ENCODE measurements around the gene CASQ2. TPM values are rescaled to one million over a fixed set of nuclear protein-coding genes. Genes with fewer than 3 reads are reported as not detected.

The CASQ2 gene
- total RNA-seq, 1 donor = not detected

- no peak overlapping the region for H3K4me3 ChIP-seq (ENCODE audit: low read depth, low read length)
- no peak for TF ChIP-seq CTCF (IDR thresholded peaks at IDR 0.05; ENCODE audit: insufficient read depth, low read depth, low read length)
- DNase-seq (ENCODE audit: low read depth) = no peak
These were observed 77.5 kb downstream of the CASQ2 start for GRCh38 chr1:115690972-115691371.

GRCh38 chr1:115687744-115688143, 80.8 kb downstream of the CASQ2 start:
- no peak overlapping the region for H3K4me3 ChIP-seq (ENCODE audit: low read depth, low read length)
- no peak for TF ChIP-seq CTCF (IDR thresholded peaks at IDR 0.05; ENCODE audit: insufficient read depth, low read depth, low read length)

GRCh38 chr1:115685029-115685705, 83.3 kb downstream of the CASQ2 start:
- no peak overlapping the region for H3K4me3 ChIP-seq (ENCODE audit: low read depth, low read length)
- TF ChIP-seq CTCF (IDR thresholded peaks at IDR 0.05; ENCODE audit: insufficient read depth, low read depth, low read length) = no peak
- no peak for DNase-seq (ENCODE audit: low read depth)

More at GRCh38 chr1:115687744-115688143, 80.8 kb downstream of the CASQ2 start:
- DNase-seq (ENCODE audit: low read depth) = no peak

GRCh38 chr1:115682792-115683191, 85.7 kb downstream of the CASQ2 start:
- DNase-seq (ENCODE audit: low read depth) = no peak
- H3K4me3 ChIP-seq (ENCODE audit: low read depth, low read length) = no peak overlapping the region
- no peak for TF ChIP-seq CTCF (IDR thresholded peaks at IDR 0.05; ENCODE audit: insufficient read depth, low read depth, low read length)

GRCh38 chr1:115680730-115681111, 87.8 kb downstream of the CASQ2 start:
- no peak for TF ChIP-seq CTCF (IDR thresholded peaks at IDR 0.05; ENCODE audit: insufficient read depth, low read depth, low read length)
- no peak overlapping the region for H3K4me3 ChIP-seq (ENCODE audit: low read depth, low read length)
- no peak for DNase-seq (ENCODE audit: low read depth)

GRCh38 chr1:115679141-115679611, 89.3 kb downstream of the CASQ2 start:
- TF ChIP-seq CTCF (IDR thresholded peaks at IDR 0.05; ENCODE audit: insufficient read depth, low read depth, low read length) = no peak
- DNase-seq (ENCODE audit: low read depth) = peak; percentile 65
- H3K4me3 ChIP-seq (ENCODE audit: low read depth, low read length) = no peak overlapping the region

GRCh38 chr1:115678141-115678540, 90.4 kb downstream of the CASQ2 start:
- DNase-seq (ENCODE audit: low read depth) = no peak
- H3K4me3 ChIP-seq (ENCODE audit: low read depth, low read length) = no peak overlapping the region
- TF ChIP-seq CTCF (IDR thresholded peaks at IDR 0.05; ENCODE audit: insufficient read depth, low read depth, low read length) = no peak
